SK-N-SH treated with all-trans-retinoic acid at 6 μM for 48 hours (cell line): ENCODE measurements around the gene MTUS2.
A peak's percentile ranks its signal among the peaks of the same experiment; 100 is the strongest.

Experiments used
- ATAC-seq: fragments of 200-7000 bp; cut with Tn5 transposase; 3 replicates; pipeline ENCODE4 v1.9.1; 2020; ENCODE audit warnings: mild to moderate bottlenecking, moderate library complexity
- ARNTL ChIP-seq: fragments of 450-650 bp; formaldehyde crosslinking; IDR thresholded peaks from 2 replicates; pipeline ENCODE4 v1.5.0; 2020; ENCODE audit warnings: low read depth, mild to moderate bottlenecking, moderate library complexity, borderline replicate concordance
- BACH2 ChIP-seq: fragments of 250-450 bp; sonication (Bioruptor Pico); IDR thresholded peaks from 2 replicates; pipeline ENCODE4 v1.9.0; 2021; ENCODE audit warnings: mild to moderate bottlenecking, borderline replicate concordance
- CREB5 ChIP-seq: fragments of 250-450 bp; sonication (Bioruptor Pico); IDR thresholded peaks from 2 replicates; pipeline ENCODE4 v1.5.1; 2020; ENCODE audit warnings: low read depth, mild to moderate bottlenecking, moderate library complexity
- CSDC2 ChIP-seq: fragments of 250-450 bp; sonication (Bioruptor Pico); IDR thresholded peaks from 2 replicates; pipeline ENCODE4 v1.5.0; 2020; ENCODE audit warnings: mild to moderate bottlenecking, moderate library complexity
- CSRNP3 ChIP-seq: fragments of 250-450 bp; sonication (Bioruptor Pico); IDR thresholded peaks from 2 replicates; pipeline ENCODE4 v1.5.1; 2021; ENCODE audit warnings: mild to moderate bottlenecking, moderate library complexity
- ESRRG ChIP-seq: fragments of 250-450 bp; sonication (Bioruptor Pico); IDR thresholded peaks from 2 replicates; pipeline ENCODE4 v1.6.1; 2021; ENCODE audit warnings: mild to moderate bottlenecking
- GLIS3 ChIP-seq: fragments of 250-450 bp; sonication (Bioruptor Pico); IDR thresholded peaks from 2 replicates; pipeline ENCODE4 v1.5.0; 2020; ENCODE audit warnings: mild to moderate bottlenecking, moderate library complexity
- ISL1 ChIP-seq: fragments of 250-450 bp; sonication (Bioruptor Pico); IDR thresholded peaks from 2 replicates; pipeline ENCODE4 v2.1.2; 2022; ENCODE audit warnings: mild to moderate bottlenecking, moderate library complexity
- PATZ1 ChIP-seq: fragments of 250-450 bp; sonication (Bioruptor Pico); IDR thresholded peaks from 2 replicates; pipeline ENCODE4 v1.8.0; 2020; ENCODE audit warnings: mild to moderate bottlenecking, moderate library complexity, borderline replicate concordance
- POU6F1 ChIP-seq: fragments of 250-450 bp; sonication (Bioruptor Pico); IDR thresholded peaks from 2 replicates; pipeline ENCODE4 v1.8.0; 2021; ENCODE audit warnings: low read depth, mild to moderate bottlenecking, moderate library complexity, borderline replicate concordance
- PPARA ChIP-seq: fragments of 250-450 bp; sonication (Bioruptor Pico); IDR thresholded peaks from 2 replicates; pipeline ENCODE4 v1.5.0; 2020; ENCODE audit warnings: mild to moderate bottlenecking, borderline replicate concordance
- RARB ChIP-seq: fragments of 250-450 bp; sonication (Bioruptor Pico); IDR thresholded peaks from 2 replicates; pipeline ENCODE4 v1.8.0; 2021; ENCODE audit warnings: mild to moderate bottlenecking, moderate library complexity
- TCF4 ChIP-seq: fragments of 250-450 bp; sonication (Bioruptor Pico); IDR thresholded peaks from 2 replicates; pipeline ENCODE4 v1.8.0; 2021; ENCODE audit warnings: mild to moderate bottlenecking, moderate library complexity, borderline replicate concordance
- TOX ChIP-seq: fragments of 250-450 bp; sonication (Bioruptor Pico); IDR thresholded peaks from 2 replicates; pipeline ENCODE4 v1.8.0; 2021; ENCODE audit warnings: mild to moderate bottlenecking, moderate library complexity, borderline replicate concordance
- TSHZ2 ChIP-seq: fragments of 250-450 bp; sonication (Bioruptor Pico); IDR thresholded peaks from 2 replicates; pipeline ENCODE4 v1.5.0; 2020; ENCODE audit warnings: mild to moderate bottlenecking, moderate library complexity
- ZC3H10 ChIP-seq: fragments of 250-450 bp; sonication (Bioruptor Pico); IDR thresholded peaks from 2 replicates; pipeline ENCODE4 v1.5.1; 2021; ENCODE audit warnings: mild to moderate bottlenecking, moderate library complexity
- ZFP3 ChIP-seq: fragments of 250-450 bp; sonication (Bioruptor Pico); IDR thresholded peaks from 2 replicates; pipeline ENCODE4 v1.5.0; 2020; ENCODE audit warnings: mild to moderate bottlenecking, moderate library complexity
- ZNF565 ChIP-seq: fragments of 450-650 bp; formaldehyde crosslinking; conservative IDR thresholded peaks from 2 replicates; pipeline ENCODE4 v1.5.0; 2020; ENCODE audit warnings: low read depth, mild to moderate bottlenecking, moderate library complexity
- ZNF70 ChIP-seq: fragments of 450-650 bp; formaldehyde crosslinking; IDR thresholded peaks from 2 replicates; pipeline ENCODE4 v1.5.0; 2020; ENCODE audit warnings: mild to moderate bottlenecking, moderate library complexity
- ZNF8 ChIP-seq: fragments of 450-650 bp; formaldehyde crosslinking; IDR thresholded peaks from 2 replicates; pipeline ENCODE4 v1.5.0; 2020; ENCODE audit warnings: mild to moderate bottlenecking, moderate library complexity

Gene MTUS2

GRCh38 chr13:29519921-29520320 is 699.8 kb downstream of the MTUS2 start:
- ATAC-seq, result no peak
- TF ChIP-seq ZNF565 (CRISPR knock-in tag) (no peak), ZNF8 (no peak)

GRCh38 chr13:29520671-29521070 is 700.5 kb downstream of the MTUS2 start:
- TF ChIP-seq ISL1, result peak; percentile 24
- TF ChIP-seq ESRRG, result no peak
- peak; percentile 78 for ATAC-seq

- TF ChIP-seq CREB5 (CRISPR knock-in tag) (no peak), TCF4 (CRISPR knock-in tag) (no peak), RARB (CRISPR knock-in tag) (no peak), ARNTL (CRISPR knock-in tag) (no peak), CSRNP3 (CRISPR knock-in tag) (no peak), POU6F1 (CRISPR knock-in tag) (no peak), ZNF565 (CRISPR knock-in tag) (no peak), ZNF70 (CRISPR knock-in tag) (no peak), CSDC2 (CRISPR knock-in tag) (no peak), PATZ1 (CRISPR knock-in tag) (no peak), PPARA (CRISPR knock-in tag) (no peak), ZC3H10 (CRISPR knock-in tag) (no peak), ZNF8 (no peak), GLIS3 (CRISPR knock-in tag) (no peak), TOX (CRISPR knock-in tag) (no peak), ZFP3 (CRISPR knock-in tag) (no peak), TSHZ2 (no peak)
- ATAC-seq, result no peak
These were observed 701.2 kb downstream of the MTUS2 start for GRCh38 chr13:29521336-29521735.

- peak; percentile 79 for ATAC-seq
- peak; percentile 89 for TF ChIP-seq CSDC2 (CRISPR knock-in tag)
- no peak for TF ChIP-seq RARB (CRISPR knock-in tag)
- TF ChIP-seq PPARA (CRISPR knock-in tag), result no peak
- no peak for TF ChIP-seq ZFP3 (CRISPR knock-in tag)
- 0 out of 2 replicates have a peak, but pooled peaks have one; percentile 15 for TF ChIP-seq PATZ1 (CRISPR knock-in tag)
- no peak for TF ChIP-seq BACH2
- no peak for TF ChIP-seq CREB5 (CRISPR knock-in tag)
- no peak for TF ChIP-seq CSRNP3 (CRISPR knock-in tag)
- peak; percentile 55; the same call in 1 of the 2 replicates for TF ChIP-seq TOX (CRISPR knock-in tag)
These were observed 702.0 kb downstream of the MTUS2 start for GRCh38 chr13:29522044-29522685.
